ENCODE data around the gene DAZAP2. TPM values are rescaled to one million over a fixed set of nuclear protein-coding genes. Genes with fewer than 3 reads are reported as not detected.

DAZAP2 gene
- total RNA-seq, 2 donors from 2014 or later = 299 to 374 TPM

- Histone ChIP-seq H3K36me3 (no peaks in the 10 kb centered on the region), H3K9me3 (no peaks in the 10 kb centered on the region), H3K4me3 (no peak overlapping the region), H3K27ac (no peak overlapping the region), H3K27me3 (replicated peaks; ENCODE audit: insufficient read depth) (no peaks in the 10 kb centered on the region), H3K4me1 (replicated peaks) (no peaks in the 10 kb centered on the region)
- no peak for TF ChIP-seq POLR2A (IDR thresholded peaks at IDR 0.05)
- TF ChIP-seq, protein P1, sequence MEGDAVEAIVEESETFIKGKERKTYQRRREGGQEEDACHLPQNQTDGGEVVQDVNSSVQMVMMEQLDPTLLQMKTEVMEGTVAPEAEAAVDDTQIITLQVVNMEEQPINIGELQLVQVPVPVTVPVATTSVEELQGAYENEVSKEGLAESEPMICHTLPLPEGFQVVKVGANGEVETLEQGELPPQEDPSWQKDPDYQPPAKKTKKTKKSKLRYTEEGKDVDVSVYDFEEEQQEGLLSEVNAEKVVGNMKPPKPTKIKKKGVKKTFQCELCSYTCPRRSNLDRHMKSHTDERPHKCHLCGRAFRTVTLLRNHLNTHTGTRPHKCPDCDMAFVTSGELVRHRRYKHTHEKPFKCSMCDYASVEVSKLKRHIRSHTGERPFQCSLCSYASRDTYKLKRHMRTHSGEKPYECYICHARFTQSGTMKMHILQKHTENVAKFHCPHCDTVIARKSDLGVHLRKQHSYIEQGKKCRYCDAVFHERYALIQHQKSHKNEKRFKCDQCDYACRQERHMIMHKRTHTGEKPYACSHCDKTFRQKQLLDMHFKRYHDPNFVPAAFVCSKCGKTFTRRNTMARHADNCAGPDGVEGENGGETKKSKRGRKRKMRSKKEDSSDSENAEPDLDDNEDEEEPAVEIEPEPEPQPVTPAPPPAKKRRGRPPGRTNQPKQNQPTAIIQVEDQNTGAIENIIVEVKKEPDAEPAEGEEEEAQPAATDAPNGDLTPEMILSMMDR (IDR thresholded peaks at IDR 0.05) = no peak
- TF ChIP-seq POLR2AphosphoS5 (IDR thresholded peaks at IDR 0.05) = no peak
- no peak for DNase-seq (ENCODE audit: low spot score)
- intact Hi-C loops (cut with DNase I) = no loop called here
- WGBS = 96% methylated on average over 6 of the region's 6 CpGs
Observed at GRCh38 chr12:51205350-51205749, 33.3 kb upstream of the DAZAP2 start.

DNA sequence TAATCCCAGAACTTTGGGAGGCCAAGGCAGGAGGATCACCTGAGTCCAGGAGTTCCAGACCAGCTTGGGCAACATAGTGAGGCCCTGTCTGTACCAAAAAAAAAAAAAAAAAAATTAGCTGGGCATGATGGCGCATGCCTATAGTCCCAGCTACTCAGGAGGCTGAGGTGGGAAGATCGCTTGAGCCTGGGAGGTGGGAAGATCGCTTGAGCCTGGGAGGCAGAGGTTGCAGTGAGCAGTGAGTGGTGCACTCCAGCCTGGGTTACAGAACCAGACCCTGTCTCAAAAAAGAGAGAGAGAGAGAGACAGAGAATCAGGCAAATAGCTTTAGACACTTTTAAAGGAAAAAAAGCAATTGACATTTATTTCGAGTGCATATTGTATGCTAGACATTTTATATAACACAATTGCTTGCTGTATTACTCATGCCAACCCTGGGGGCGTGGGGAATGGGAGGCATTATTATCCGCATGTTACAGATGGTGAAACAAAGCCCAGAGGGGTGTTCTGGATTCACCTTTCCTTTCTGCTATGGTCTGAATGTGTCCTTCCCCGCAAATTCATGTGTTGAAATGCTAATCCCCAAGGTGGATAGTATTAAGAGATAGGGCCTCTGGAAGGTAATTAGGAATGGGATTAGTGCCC lies 30.5 kb upstream of the DAZAP2 start:
- Histone ChIP-seq H3K36me3 (no peaks in the 10 kb centered on the region), H3K9me3 (no peaks in the 10 kb centered on the region), H3K4me3 (no peak overlapping the region), H3K4me1 (replicated peaks) (no peaks in the 10 kb centered on the region), H3K27me3 (replicated peaks; ENCODE audit: insufficient read depth) (no peaks in the 10 kb centered on the region), H3K27ac (no peak overlapping the region)
- no peak for TF ChIP-seq POLR2AphosphoS5 (IDR thresholded peaks at IDR 0.05)
- no peak for TF ChIP-seq POLR2A (IDR thresholded peaks at IDR 0.05)
- TF ChIP-seq, protein P1 (IDR thresholded peaks at IDR 0.05) = no peak
- DNase-seq (ENCODE audit: low spot score) = no peak
- intact Hi-C loops (cut with DNase I) = no loop called here
- WGBS = 81% methylated on average over 7 of the region's 7 CpGs

DNA sequence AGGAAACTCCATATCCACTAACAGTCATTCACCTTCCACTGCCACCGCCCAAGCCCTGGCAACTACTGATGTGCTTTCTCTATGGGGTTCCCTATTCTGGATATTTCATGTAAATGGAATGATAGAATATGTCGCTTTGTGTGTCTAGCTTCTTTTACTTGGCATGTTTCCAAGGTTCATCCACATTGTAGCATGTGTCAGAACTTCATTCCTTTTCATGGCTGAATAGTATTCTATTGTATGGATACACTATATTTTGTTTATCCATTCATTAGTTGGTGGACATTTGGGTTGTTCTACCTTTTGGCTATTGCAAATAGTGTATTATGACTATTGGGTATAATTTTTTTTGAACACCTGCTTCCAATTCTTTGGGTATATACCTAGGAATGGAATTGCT lies 29.4 kb upstream of the DAZAP2 start:
- Histone ChIP-seq H3K4me1 (replicated peaks) (no peaks in the 10 kb centered on the region), H3K36me3 (no peaks in the 10 kb centered on the region), H3K9me3 (no peaks in the 10 kb centered on the region), H3K4me3 (no peak overlapping the region), H3K27me3 (replicated peaks; ENCODE audit: insufficient read depth) (no peaks in the 10 kb centered on the region), H3K27ac (no peak overlapping the region)
- whole genome bisulfite sequencing = 93% methylated on average over 2 of the region's 2 CpGs
- TF ChIP-seq, protein P1 (IDR thresholded peaks at IDR 0.05) = no peak
- TF ChIP-seq POLR2AphosphoS5 (IDR thresholded peaks at IDR 0.05) = no peak
- TF ChIP-seq POLR2A (IDR thresholded peaks at IDR 0.05) = no peak
- intact Hi-C loops (cut with DNase I) = no loop called here
- no peak for DNase-seq (ENCODE audit: low spot score)

GRCh38 chr12:51210690-51211395 lies 27.8 kb upstream of the DAZAP2 start:
- no peak for TF ChIP-seq POLR2AphosphoS5 (IDR thresholded peaks at IDR 0.05)
- TF ChIP-seq, protein P1 (IDR thresholded peaks at IDR 0.05) = no peak
- TF ChIP-seq POLR2A (IDR thresholded peaks at IDR 0.05) = no peak
- intact Hi-C loops (cut with DNase I) = loop anchor here (10.0 kb wide), 1 partner anchor 166 kb away; the partner anchor contains the start of gene LETMD1
- no peak overlapping the region for H3K27ac ChIP-seq
- H3K27me3 ChIP-seq (replicated peaks; ENCODE audit: insufficient read depth) = no peaks in the 10 kb centered on the region
- no peak overlapping the region for H3K4me3 ChIP-seq
- H3K4me1 ChIP-seq (replicated peaks) = no peaks in the 10 kb centered on the region
- 74% methylated on average over 2 of the region's 2 CpGs for WGBS
- H3K36me3 ChIP-seq = no peaks in the 10 kb centered on the region
- no peaks in the 10 kb centered on the region for H3K9me3 ChIP-seq
- no peak for DNase-seq (ENCODE audit: low spot score)

All from prostate gland (tissue), 2 donors.